Loucy (cell line): ENCODE results near the gene MGAM2.

ENCODE experiments used
- H2AFZ ChIP-seq: fragments of 200-600 bp; sonication (generic); 2 replicates; pipeline ENCODE4 v1.6.0; 2016; ENCODE audit warnings: antibody characterized with exemption, mild to moderate bottlenecking, low read length, moderate library complexity
- H3F3A ChIP-seq: fragments of 200-600 bp; 2 replicates; pipeline ENCODE4 v1.6.0; 2016; ENCODE audit warnings: antibody characterized with exemption, low read depth, mild to moderate bottlenecking
- H3K27me3 ChIP-seq: fragments of 200-600 bp; sonication (generic); 2 replicates; pipeline ENCODE4 v1.6.1; 2014; ENCODE audit warnings: low read length, mild to moderate bottlenecking; ENCODE audit not compliant: insufficient read depth, poor library complexity, severe bottlenecking
- H3K36me3 ChIP-seq: fragments of 200-600 bp; sonication (generic); 2 replicates; pipeline ENCODE4 v1.6.1; 2016; ENCODE audit warnings: low read length; ENCODE audit not compliant: insufficient read depth
- H3K4me1 ChIP-seq: fragments of 200-600 bp; sonication (generic); 2 replicates; pipeline ENCODE4 v1.5.1; 2014; ENCODE audit warnings: low read length, mild to moderate bottlenecking; ENCODE audit not compliant: insufficient read depth, poor library complexity, severe bottlenecking
- H3K4me2 ChIP-seq: fragments of 200-600 bp; sonication (generic); 2 replicates; pipeline ENCODE4 v1.6.0; 2014; ENCODE audit warnings: antibody characterized with exemption, low read length, low read depth, mild to moderate bottlenecking; ENCODE audit not compliant: poor library complexity, severe bottlenecking
- H3K4me3 ChIP-seq: fragments of 200-600 bp; sonication (generic); 2 replicates; pipeline ENCODE4 v1.5.1; 2014; ENCODE audit warnings: low read length, mild to moderate bottlenecking, mixed read lengths; ENCODE audit not compliant: poor library complexity, severe bottlenecking
- H3K79me2 ChIP-seq: fragments of 200-600 bp; sonication (generic); 2 replicates; pipeline ENCODE4 v1.6.1; 2014; ENCODE audit warnings: low read length; ENCODE audit not compliant: insufficient read depth
- H3K9ac ChIP-seq: fragments of 200-600 bp; sonication (generic); 2 replicates; pipeline ENCODE4 v1.6.0; 2014; ENCODE audit warnings: mild to moderate bottlenecking, low read depth, low read length, moderate library complexity; ENCODE audit not compliant: poor library complexity, severe bottlenecking
- H3K9me2 ChIP-seq: fragments of 200-600 bp; sonication (generic); replicated peaks from 2 replicates; pipeline ENCODE4 v1.6.1; 2016; ENCODE audit warnings: low read depth, low read length, mixed read lengths
- H3K9me3 ChIP-seq: fragments of 200-600 bp; sonication (generic); 2 replicates; pipeline ENCODE4 v1.6.1; 2014; ENCODE audit warnings: mild to moderate bottlenecking, antibody characterized with exemption, low read length, low read depth; ENCODE audit not compliant: insufficient read depth
- H4K20me1 ChIP-seq: fragments of 200-600 bp; sonication (generic); 2 replicates; pipeline ENCODE4 v1.6.0; 2014; ENCODE audit warnings: antibody characterized with exemption, low read length, mild to moderate bottlenecking; ENCODE audit not compliant: insufficient read depth, poor library complexity, severe bottlenecking
- EZH2phosphoT487 ChIP-seq: fragments of 200-600 bp; IDR thresholded peaks from 2 replicates; pipeline ENCODE4 v1.6.1; 2018; ENCODE audit warnings: antibody characterized with exemption, mild to moderate bottlenecking, moderate library complexity, borderline replicate concordance
- TF ChIP-seq, protein P1 (sequence below): fragments of 200-600 bp; sonication (generic); conservative IDR thresholded peaks from 2 replicates; pipeline ENCODE4 v1.5.1; 2014; ENCODE audit warnings: mild to moderate bottlenecking, antibody characterized with exemption, low read length

MGAM2 gene

DNA sequence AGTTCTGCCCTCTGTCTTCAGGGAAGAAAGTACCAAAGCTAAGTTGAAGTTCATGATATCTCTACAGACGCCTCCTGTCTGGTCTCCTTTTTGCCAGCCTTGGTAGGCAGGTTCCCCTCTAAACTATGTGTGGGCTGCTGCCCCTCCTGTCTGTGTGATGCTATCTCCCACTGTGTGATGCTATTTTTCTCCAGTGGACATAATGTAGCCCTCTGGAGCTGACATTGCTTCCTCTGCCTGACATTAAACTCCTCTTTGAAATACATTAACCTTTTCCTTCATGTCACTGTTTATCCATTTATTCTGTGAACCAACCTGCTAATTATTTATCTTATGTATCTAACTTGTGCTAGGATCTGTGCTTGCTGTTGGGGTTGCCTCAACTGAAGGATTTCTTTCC, 146.4 kb downstream of the MGAM2 start, which contains the start of gene PRSS58:
TSS of gene PRSS58 (minus strand) at position 101 of the 400 bp plus-strand sequence. CDS start 351 bp downstream, outside the sequence.
- TF ChIP-seq, protein P1, sequence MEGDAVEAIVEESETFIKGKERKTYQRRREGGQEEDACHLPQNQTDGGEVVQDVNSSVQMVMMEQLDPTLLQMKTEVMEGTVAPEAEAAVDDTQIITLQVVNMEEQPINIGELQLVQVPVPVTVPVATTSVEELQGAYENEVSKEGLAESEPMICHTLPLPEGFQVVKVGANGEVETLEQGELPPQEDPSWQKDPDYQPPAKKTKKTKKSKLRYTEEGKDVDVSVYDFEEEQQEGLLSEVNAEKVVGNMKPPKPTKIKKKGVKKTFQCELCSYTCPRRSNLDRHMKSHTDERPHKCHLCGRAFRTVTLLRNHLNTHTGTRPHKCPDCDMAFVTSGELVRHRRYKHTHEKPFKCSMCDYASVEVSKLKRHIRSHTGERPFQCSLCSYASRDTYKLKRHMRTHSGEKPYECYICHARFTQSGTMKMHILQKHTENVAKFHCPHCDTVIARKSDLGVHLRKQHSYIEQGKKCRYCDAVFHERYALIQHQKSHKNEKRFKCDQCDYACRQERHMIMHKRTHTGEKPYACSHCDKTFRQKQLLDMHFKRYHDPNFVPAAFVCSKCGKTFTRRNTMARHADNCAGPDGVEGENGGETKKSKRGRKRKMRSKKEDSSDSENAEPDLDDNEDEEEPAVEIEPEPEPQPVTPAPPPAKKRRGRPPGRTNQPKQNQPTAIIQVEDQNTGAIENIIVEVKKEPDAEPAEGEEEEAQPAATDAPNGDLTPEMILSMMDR = no peak
- no peak for TF ChIP-seq EZH2phosphoT487

DNA sequence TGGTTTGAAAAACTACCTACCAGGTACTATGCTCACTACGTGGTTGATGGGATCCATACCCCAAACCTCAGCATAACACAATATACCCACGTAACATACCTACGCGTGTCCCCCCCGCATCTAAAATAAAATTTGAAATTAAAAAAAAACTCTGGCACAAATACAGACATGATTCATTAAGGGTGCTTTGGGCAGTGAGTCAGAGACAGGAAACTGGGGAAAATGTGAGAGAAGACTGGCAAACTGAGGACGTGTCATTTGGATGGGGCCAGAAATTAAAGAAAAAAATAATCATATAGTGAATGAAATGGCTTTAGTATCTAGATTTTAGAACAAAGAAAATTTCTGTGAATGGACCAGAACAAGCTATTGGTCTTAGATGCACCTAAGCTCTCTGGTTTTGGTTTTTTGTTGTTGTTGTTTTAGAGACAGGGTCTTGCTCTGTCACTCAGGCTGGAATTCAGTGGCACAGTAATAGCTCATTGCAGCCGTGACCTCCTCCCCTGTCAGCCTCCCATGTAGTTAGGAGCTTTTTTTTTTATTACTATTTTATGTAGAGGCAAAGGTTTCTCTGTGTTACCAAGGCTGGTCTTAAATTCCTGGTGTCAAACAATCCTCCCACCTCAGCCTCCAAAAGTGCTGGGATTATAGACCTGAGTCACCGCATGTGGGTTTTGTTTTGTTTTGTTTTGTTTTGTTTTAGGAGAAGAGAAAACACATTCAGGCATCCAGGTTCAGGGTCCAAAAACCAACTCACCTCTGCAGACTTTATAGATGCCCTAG, 152.3 kb downstream of the MGAM2 start:
- no peak overlapping the region for H2AFZ ChIP-seq

More for the DNA sequence above, 146.4 kb downstream of the MGAM2 start, which contains the start of gene PRSS58:
- Histone ChIP-seq H3K9ac (no peak within 1 kb of the TSS), H3K79me2 (no peaks in the 10 kb centered on the region), H3F3A (no peaks in the 10 kb centered on the region), H3K4me1 (no peaks in the 10 kb centered on the region), H3K4me3 (no peak within 1 kb of the TSS), H3K4me2 (no peak within 1 kb of the TSS), H4K20me1 (no peaks in the 10 kb centered on the region), H3K36me3 (no peaks in the 10 kb centered on the region), H3K27me3 (no peaks in the 10 kb centered on the region), H3K9me3 (no peaks in the 10 kb centered on the region), H3K9me2 (no peaks in the 10 kb centered on the region), H2AFZ (no peak within 1 kb of the TSS)

More for the DNA sequence above, 152.3 kb downstream of the MGAM2 start:
- no peak for TF ChIP-seq EZH2phosphoT487
- TF ChIP-seq, protein P1 = no peak
- no peaks in the 10 kb centered on the region for H3K27me3 ChIP-seq
- no peaks in the 10 kb centered on the region for H3K79me2 ChIP-seq
- H3K36me3 ChIP-seq = no peaks in the 10 kb centered on the region
- H4K20me1 ChIP-seq = no peaks in the 10 kb centered on the region
- H3K9ac ChIP-seq = no peak overlapping the region
- no peak overlapping the region for H3K4me3 ChIP-seq
- H3K4me2 ChIP-seq = no peak overlapping the region
- no peaks in the 10 kb centered on the region for H3K9me2 ChIP-seq
- no peaks in the 10 kb centered on the region for H3F3A ChIP-seq
- no peaks in the 10 kb centered on the region for H3K9me3 ChIP-seq
- no peaks in the 10 kb centered on the region for H3K4me1 ChIP-seq
